ENCODE measurements around the gene TOP2B.

TOP2B gene

GRCh38 chr3:25658836-25659235 lies 5.9 kb downstream of the TOP2B start:
- no peaks in the 10 kb centered on the region for H3K9me2 ChIP-seq (replicated peaks; ENCODE audit: low read depth, low read length)
- peaks cover 60% of the 10 kb centered on the region for H3K4me1 ChIP-seq (ENCODE audit: insufficient read depth, low read length, poor library complexity, severe bottlenecking)
- no peaks in the 10 kb centered on the region; the same call in 1 of the 2 replicates for H3K36me3 ChIP-seq (ENCODE audit: insufficient read depth, low read length)
- peaks cover 100% of the 10 kb centered on the region for H3K79me2 ChIP-seq (ENCODE audit: insufficient read depth, low read length)
- H3K9ac ChIP-seq (ENCODE audit: low read depth, low read length, poor library complexity, severe bottlenecking) = peak overlapping the region; percentile 86
- H3K4me3 ChIP-seq (ENCODE audit: low read length, poor library complexity, severe bottlenecking) = peak overlapping the region; percentile 88
- H3K4me2 ChIP-seq (ENCODE audit: low read depth, low read length, poor library complexity, severe bottlenecking) = peak overlapping the region; percentile 78
- H3F3A ChIP-seq (ENCODE audit: low read depth) = no peaks in the 10 kb centered on the region; the same call in 1 of the 2 replicates
- no peak overlapping the region for H2AFZ ChIP-seq (ENCODE audit: low read length)
- TF ChIP-seq, protein P1, sequence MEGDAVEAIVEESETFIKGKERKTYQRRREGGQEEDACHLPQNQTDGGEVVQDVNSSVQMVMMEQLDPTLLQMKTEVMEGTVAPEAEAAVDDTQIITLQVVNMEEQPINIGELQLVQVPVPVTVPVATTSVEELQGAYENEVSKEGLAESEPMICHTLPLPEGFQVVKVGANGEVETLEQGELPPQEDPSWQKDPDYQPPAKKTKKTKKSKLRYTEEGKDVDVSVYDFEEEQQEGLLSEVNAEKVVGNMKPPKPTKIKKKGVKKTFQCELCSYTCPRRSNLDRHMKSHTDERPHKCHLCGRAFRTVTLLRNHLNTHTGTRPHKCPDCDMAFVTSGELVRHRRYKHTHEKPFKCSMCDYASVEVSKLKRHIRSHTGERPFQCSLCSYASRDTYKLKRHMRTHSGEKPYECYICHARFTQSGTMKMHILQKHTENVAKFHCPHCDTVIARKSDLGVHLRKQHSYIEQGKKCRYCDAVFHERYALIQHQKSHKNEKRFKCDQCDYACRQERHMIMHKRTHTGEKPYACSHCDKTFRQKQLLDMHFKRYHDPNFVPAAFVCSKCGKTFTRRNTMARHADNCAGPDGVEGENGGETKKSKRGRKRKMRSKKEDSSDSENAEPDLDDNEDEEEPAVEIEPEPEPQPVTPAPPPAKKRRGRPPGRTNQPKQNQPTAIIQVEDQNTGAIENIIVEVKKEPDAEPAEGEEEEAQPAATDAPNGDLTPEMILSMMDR (conservative IDR thresholded peaks at IDR 0.05; ENCODE audit: low read length) = no peak
- no peak for TF ChIP-seq EZH2phosphoT487 (IDR thresholded peaks at IDR 0.05; ENCODE audit: borderline replicate concordance)
- H4K20me1 ChIP-seq (ENCODE audit: insufficient read depth, low read length, poor library complexity, severe bottlenecking) = peaks cover 95% of the 10 kb centered on the region
- no peaks in the 10 kb centered on the region for H3K9me3 ChIP-seq (ENCODE audit: insufficient read depth, low read depth, low read length)
- peaks cover 8% of the 10 kb centered on the region for H3K27me3 ChIP-seq (ENCODE audit: insufficient read depth, low read length, poor library complexity, severe bottlenecking)

- Histone ChIP-seq H3K4me2 (ENCODE audit: low read depth, low read length, poor library complexity, severe bottlenecking) (peak overlapping the region; percentile 82), H3K9me2 (replicated peaks; ENCODE audit: low read depth, low read length) (no peaks in the 10 kb centered on the region), H3K9me3 (ENCODE audit: insufficient read depth, low read depth, low read length) (no peaks in the 10 kb centered on the region), H3K4me3 (ENCODE audit: low read length, poor library complexity, severe bottlenecking) (peak overlapping the region; percentile 88), H3K36me3 (ENCODE audit: insufficient read depth, low read length) (no peaks in the 10 kb centered on the region; the same call in 1 of the 2 replicates), H3K27me3 (ENCODE audit: insufficient read depth, low read length, poor library complexity, severe bottlenecking) (no peaks in the 10 kb centered on the region), H3K4me1 (ENCODE audit: insufficient read depth, low read length, poor library complexity, severe bottlenecking) (peaks cover 69% of the 10 kb centered on the region), H3K79me2 (ENCODE audit: insufficient read depth, low read length) (peaks cover 100% of the 10 kb centered on the region), H4K20me1 (ENCODE audit: insufficient read depth, low read length, poor library complexity, severe bottlenecking) (peaks cover 95% of the 10 kb centered on the region), H3K9ac (ENCODE audit: low read depth, low read length, poor library complexity, severe bottlenecking) (peak overlapping the region; percentile 50), H2AFZ (ENCODE audit: low read length) (no peak overlapping the region), H3F3A (ENCODE audit: low read depth) (no peaks in the 10 kb centered on the region; the same call in 1 of the 2 replicates)
- no peak for TF ChIP-seq EZH2phosphoT487 (IDR thresholded peaks at IDR 0.05; ENCODE audit: borderline replicate concordance)
- TF ChIP-seq, protein P1 (conservative IDR thresholded peaks at IDR 0.05; ENCODE audit: low read length) = no peak
Observed at GRCh38 chr3:25657293-25657692, 7.4 kb downstream of the TOP2B start.

GRCh38 chr3:25655659-25656058 lies 9.0 kb downstream of the TOP2B start:
- Histone ChIP-seq H4K20me1 (ENCODE audit: insufficient read depth, low read length, poor library complexity, severe bottlenecking) (peaks cover 95% of the 10 kb centered on the region), H2AFZ (ENCODE audit: low read length) (no peak overlapping the region), H3K4me3 (ENCODE audit: low read length, poor library complexity, severe bottlenecking) (peak overlapping the region; percentile 88), H3K36me3 (ENCODE audit: insufficient read depth, low read length) (peaks cover 2% of the 10 kb centered on the region; the same call in 1 of the 2 replicates), H3K9me3 (ENCODE audit: insufficient read depth, low read depth, low read length) (no peaks in the 10 kb centered on the region), H3K79me2 (ENCODE audit: insufficient read depth, low read length) (peaks cover 100% of the 10 kb centered on the region), H3K4me2 (ENCODE audit: low read depth, low read length, poor library complexity, severe bottlenecking) (peak overlapping the region; percentile 82), H3F3A (ENCODE audit: low read depth) (no peaks in the 10 kb centered on the region; the same call in 1 of the 2 replicates), H3K27me3 (ENCODE audit: insufficient read depth, low read length, poor library complexity, severe bottlenecking) (no peaks in the 10 kb centered on the region), H3K9ac (ENCODE audit: low read depth, low read length, poor library complexity, severe bottlenecking) (peak overlapping the region; percentile 46), H3K4me1 (ENCODE audit: insufficient read depth, low read length, poor library complexity, severe bottlenecking) (peaks cover 70% of the 10 kb centered on the region), H3K9me2 (replicated peaks; ENCODE audit: low read depth, low read length) (no peaks in the 10 kb centered on the region)
- no peak for TF ChIP-seq EZH2phosphoT487 (IDR thresholded peaks at IDR 0.05; ENCODE audit: borderline replicate concordance)
- TF ChIP-seq, protein P1 (conservative IDR thresholded peaks at IDR 0.05; ENCODE audit: low read length) = no peak
